ENCODE results near the gene TAF4B.

DNA sequence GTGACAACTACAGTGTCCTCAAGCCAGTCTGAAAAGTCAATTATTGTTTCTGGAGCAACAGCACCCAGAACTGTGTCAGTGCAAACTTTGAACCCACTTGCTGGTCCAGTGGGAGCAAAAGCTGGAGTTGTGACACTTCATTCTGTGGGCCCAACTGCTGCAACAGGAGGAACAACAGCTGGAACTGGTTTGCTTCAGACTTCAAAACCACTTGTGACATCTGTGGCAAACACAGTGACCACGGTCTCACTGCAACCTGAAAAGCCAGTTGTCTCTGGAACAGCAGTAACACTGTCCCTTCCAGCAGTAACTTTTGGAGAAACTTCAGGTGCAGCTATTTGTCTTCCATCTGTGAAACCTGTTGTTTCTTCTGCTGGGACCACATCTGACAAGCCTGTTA is 59.8 kb downstream of the TAF4B start:
- TF ChIP-seq, protein P1, sequence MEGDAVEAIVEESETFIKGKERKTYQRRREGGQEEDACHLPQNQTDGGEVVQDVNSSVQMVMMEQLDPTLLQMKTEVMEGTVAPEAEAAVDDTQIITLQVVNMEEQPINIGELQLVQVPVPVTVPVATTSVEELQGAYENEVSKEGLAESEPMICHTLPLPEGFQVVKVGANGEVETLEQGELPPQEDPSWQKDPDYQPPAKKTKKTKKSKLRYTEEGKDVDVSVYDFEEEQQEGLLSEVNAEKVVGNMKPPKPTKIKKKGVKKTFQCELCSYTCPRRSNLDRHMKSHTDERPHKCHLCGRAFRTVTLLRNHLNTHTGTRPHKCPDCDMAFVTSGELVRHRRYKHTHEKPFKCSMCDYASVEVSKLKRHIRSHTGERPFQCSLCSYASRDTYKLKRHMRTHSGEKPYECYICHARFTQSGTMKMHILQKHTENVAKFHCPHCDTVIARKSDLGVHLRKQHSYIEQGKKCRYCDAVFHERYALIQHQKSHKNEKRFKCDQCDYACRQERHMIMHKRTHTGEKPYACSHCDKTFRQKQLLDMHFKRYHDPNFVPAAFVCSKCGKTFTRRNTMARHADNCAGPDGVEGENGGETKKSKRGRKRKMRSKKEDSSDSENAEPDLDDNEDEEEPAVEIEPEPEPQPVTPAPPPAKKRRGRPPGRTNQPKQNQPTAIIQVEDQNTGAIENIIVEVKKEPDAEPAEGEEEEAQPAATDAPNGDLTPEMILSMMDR (conservative IDR thresholded peaks at IDR 0.05; ENCODE audit: low read depth, low read length), result no peak
- no peak for TF ChIP-seq EZH2phosphoT487 (IDR thresholded peaks at IDR 0.05; ENCODE audit: borderline replicate concordance, low read length)
- no peak for TF ChIP-seq EZH2 (IDR thresholded peaks at IDR 0.05; ENCODE audit: low read length, unreplicated experiment)

Measured in PC-3 (cell line).